Neuronal stem cell (in vitro differentiated cells): ENCODE results near the gene PICALM.

ENCODE experiments used
- DNase-seq: peaks from one replicate; pipeline ENCODE4 v3.0.0-alpha.2; 2013; ENCODE audit warnings: low spot score
- H2AFZ ChIP-seq: one replicate; pipeline ENCODE4 v1.6.1; 2013; ENCODE audit warnings: mild to moderate bottlenecking, low read length, inconsistent platforms
- H2AK5ac ChIP-seq: 2 replicates; pipeline ENCODE4 v1.6.1; 2013; ENCODE audit warnings: low read depth, mild to moderate bottlenecking, inconsistent platforms, low read length, moderate library complexity, mixed read lengths
- H2BK120ac ChIP-seq: 2 replicates; pipeline ENCODE4 v1.6.1; 2013; ENCODE audit warnings: low read depth, mild to moderate bottlenecking, inconsistent platforms, low read length, moderate library complexity, mixed read lengths
- H2BK12ac ChIP-seq: one replicate; pipeline ENCODE4 v1.6.1; 2013; ENCODE audit warnings: low read length, inconsistent platforms
- H2BK15ac ChIP-seq: 2 replicates; pipeline ENCODE4 v1.6.1; 2013; ENCODE audit warnings: mild to moderate bottlenecking, low read length, inconsistent platforms, mixed read lengths
- H2BK5ac ChIP-seq: one replicate; pipeline ENCODE4 v1.6.1; 2013; ENCODE audit warnings: inconsistent platforms, mild to moderate bottlenecking, low read length, moderate library complexity
- H3K14ac ChIP-seq: one replicate; pipeline ENCODE4 v1.6.1; 2013; ENCODE audit warnings: low read length, inconsistent platforms
- H3K18ac ChIP-seq: 2 replicates; pipeline ENCODE4 v1.6.1; 2013; ENCODE audit warnings: low read length, inconsistent platforms
- H3K23ac ChIP-seq: 2 replicates; pipeline ENCODE4 v1.6.1; 2013; ENCODE audit warnings: low read depth, mild to moderate bottlenecking, mixed read lengths, low read length, inconsistent platforms; ENCODE audit not compliant: poor library complexity
- H3K27ac ChIP-seq: replicated peaks from 3 replicates; pipeline ENCODE4 v1.5.1; 2013; ENCODE audit warnings: low read length, inconsistent platforms
- H3K27me3 ChIP-seq, 3 experiments: 2 replicates each; pipeline ENCODE4 v1.6.1; 2013; ENCODE audit warnings: low read length in 3 of 3, mild to moderate bottlenecking in 2 of 3, inconsistent platforms in 1 of 3, low read depth in 1 of 3, mixed read lengths in 1 of 3, moderate library complexity in 1 of 3; ENCODE audit not compliant: control insufficient read depth in 3 of 3, insufficient read depth in 3 of 3
- H3K36me3 ChIP-seq, 2 donors: replicated peaks in 1 of 2; 2 replicates each; pipeline ENCODE4 v1.6.1; 2013; ENCODE audit warnings: low read length in 2 of 2; ENCODE audit not compliant: control insufficient read depth in 2 of 2, insufficient read depth in 2 of 2
- H3K4ac ChIP-seq: 2 replicates; pipeline ENCODE4 v1.6.1; 2013; ENCODE audit warnings: inconsistent platforms, mild to moderate bottlenecking, low read length, moderate library complexity
- H3K4me1 ChIP-seq, 2 donors: 1 replicate in 1 of 2; 2 replicates in 1 of 2; pipeline ENCODE4 v1.6.1; 2013; ENCODE audit warnings: low read length in 2 of 2, low read depth in 1 of 2; ENCODE audit not compliant: control insufficient read depth in 2 of 2, insufficient read depth in 1 of 2
- H3K4me2 ChIP-seq: one replicate; pipeline ENCODE4 v1.6.1; 2013; ENCODE audit warnings: mild to moderate bottlenecking, low read length, inconsistent platforms; ENCODE audit not compliant: insufficient read depth, poor library complexity, severe bottlenecking
- H3K4me3 ChIP-seq, 2 donors: 2 replicates each; pipeline ENCODE4 v1.5.1; 2013; ENCODE audit warnings: low read length in 2 of 2, mild to moderate bottlenecking in 2 of 2, inconsistent platforms in 1 of 2, moderate library complexity in 1 of 2
- H3K79me1 ChIP-seq: one replicate; pipeline ENCODE4 v1.6.1; 2013; ENCODE audit warnings: low read depth, mild to moderate bottlenecking, inconsistent platforms, low read length, moderate library complexity
- H3K9ac ChIP-seq: one replicate; pipeline ENCODE4 v1.6.1; 2013; ENCODE audit warnings: mild to moderate bottlenecking, low read depth, low read length, inconsistent platforms; ENCODE audit not compliant: poor library complexity
- H3K9me3 ChIP-seq, 2 donors: replicated peaks in 1 of 2; 2 replicates each; pipeline versions ENCODE3 to v1.6.1; 2013; ENCODE audit warnings: low read length in 2 of 2, mild to moderate bottlenecking in 2 of 2, inconsistent platforms in 1 of 2, low read depth in 1 of 2, mixed read lengths in 1 of 2, moderate library complexity in 1 of 2; ENCODE audit not compliant: control insufficient read depth in 2 of 2, insufficient read depth in 1 of 2
- H4K8ac ChIP-seq: one replicate; pipeline ENCODE4 v1.6.1; 2013; ENCODE audit warnings: low read depth, mild to moderate bottlenecking, inconsistent platforms, low read length, moderate library complexity
- H4K91ac ChIP-seq: one replicate; pipeline ENCODE4 v1.6.1; 2013; ENCODE audit warnings: low read length, low read depth, mild to moderate bottlenecking, inconsistent platforms; ENCODE audit not compliant: poor library complexity
- WGBS, 2 donors: extraction: QIAGEN DNeasy Blood & Tissue Kit; methylation state at CpG; one replicate each; pipeline ENCODE4 v1.1.7; 2013; ENCODE audit warnings: missing lambda C conversion rate in 2 of 2, mixed read lengths in 1 of 2; ENCODE audit not compliant: insufficient read length in 2 of 2, insufficient replicate concordance in 1 of 2; ENCODE audit errors: extremely low coverage in 2 of 2; 5-methylcytosine and 5-hydroxymethylcytosine counted together

Gene PICALM

GRCh38 chr11:86061483-86062205 lies 7.2 kb downstream of the PICALM start:
- peaks cover 4% of the 10 kb centered on the region for H3K79me1 ChIP-seq
- WGBS, 2 donors = no CpG with 5 or more reads among the region's 11 CpGs
- no peak overlapping the region for H2BK15ac ChIP-seq
- H3K4ac ChIP-seq = no peak overlapping the region
- no peak overlapping the region for H2BK12ac ChIP-seq
- no peak overlapping the region for H2AK5ac ChIP-seq
- no peak overlapping the region for H2BK120ac ChIP-seq
- no peak for DNase-seq
- no peak overlapping the region for H4K8ac ChIP-seq
- no peak overlapping the region for H3K4me2 ChIP-seq
- H3K9me3 ChIP-seq = no peaks in the 10 kb centered on the region
- H3K4me1 ChIP-seq = peaks cover 0 to 3% of the 10 kb centered on the region in 2 donors
- H2AFZ ChIP-seq = no peak overlapping the region
- no peaks in the 10 kb centered on the region for H3K27me3 ChIP-seq
- H3K4me3 ChIP-seq = no peak overlapping the region
- no peak overlapping the region for H3K23ac ChIP-seq
- H3K18ac ChIP-seq = no peak overlapping the region
- no peak overlapping the region for H3K14ac ChIP-seq
- H3K36me3 ChIP-seq = no peaks in the 10 kb centered on the region
- no peak overlapping the region for H2BK5ac ChIP-seq
- no peak overlapping the region for H3K27ac ChIP-seq
- no peak overlapping the region for H3K9ac ChIP-seq
- H4K91ac ChIP-seq = no peak overlapping the region

- no peaks in the 10 kb centered on the region for H3K9me3 ChIP-seq
- H2BK5ac ChIP-seq = no peak overlapping the region
- H3K79me1 ChIP-seq = peaks cover 4% of the 10 kb centered on the region
- H4K91ac ChIP-seq = no peak overlapping the region
- H2AFZ ChIP-seq = no peak overlapping the region
- no peak overlapping the region for H3K4me2 ChIP-seq
- no peak for DNase-seq
- no peak overlapping the region for H3K4me3 ChIP-seq
- no peak overlapping the region for H3K18ac ChIP-seq
- no peak overlapping the region for H2BK12ac ChIP-seq
- peaks cover 0 to 3% of the 10 kb centered on the region in 2 donors for H3K36me3 ChIP-seq
- H2BK120ac ChIP-seq = no peak overlapping the region
- H3K4me1 ChIP-seq = no peaks in the 10 kb centered on the region
- H2BK15ac ChIP-seq = no peak overlapping the region
- no peak overlapping the region for H3K14ac ChIP-seq
- H3K4ac ChIP-seq = no peak overlapping the region
- H3K27ac ChIP-seq = no peak overlapping the region
- H3K23ac ChIP-seq = no peak overlapping the region
- H2AK5ac ChIP-seq = no peak overlapping the region
- H3K27me3 ChIP-seq = no peaks in the 10 kb centered on the region
- H4K8ac ChIP-seq = no peak overlapping the region
- H3K9ac ChIP-seq = no peak overlapping the region
These were observed 8.3 kb downstream of the PICALM start for GRCh38 chr11:86060544-86060943.

- Histone ChIP-seq H3K23ac (no peak overlapping the region), H3K4me1 (no peaks in the 10 kb centered on the region), H3K27ac (no peak overlapping the region), H4K91ac (no peak overlapping the region), H2BK120ac (no peak overlapping the region), H3K4me2 (no peak overlapping the region), H3K36me3 (peaks cover 0 to 3% of the 10 kb centered on the region in 2 donors), H3K79me1 (peaks cover 4% of the 10 kb centered on the region), H2BK5ac (no peak overlapping the region), H2BK15ac (no peak overlapping the region), H3K27me3 (no peaks in the 10 kb centered on the region), H3K14ac (no peak overlapping the region), H3K18ac (no peak overlapping the region), H3K4me3 (no peak overlapping the region), H3K4ac (no peak overlapping the region), H2AK5ac (no peak overlapping the region), H2AFZ (no peak overlapping the region), H3K9me3 (no peaks in the 10 kb centered on the region), H3K9ac (no peak overlapping the region), H4K8ac (no peak overlapping the region), H2BK12ac (no peak overlapping the region)
- DNase-seq = no peak
These were observed 10.5 kb downstream of the PICALM start for GRCh38 chr11:86058360-86058759.

GRCh38 chr11:86056351-86056854 lies 12.5 kb downstream of the PICALM start:
- Histone ChIP-seq H3K14ac (no peak overlapping the region), H3K9me3 (peaks cover 0 to 4% of the 10 kb centered on the region in 2 donors), H2BK15ac (no peak overlapping the region), H2BK12ac (no peak overlapping the region), H3K23ac (no peak overlapping the region), H2AFZ (no peak overlapping the region), H3K4me1 (no peaks in the 10 kb centered on the region), H3K9ac (no peak overlapping the region), H2BK120ac (no peak overlapping the region), H3K36me3 (peaks cover 0 to 3% of the 10 kb centered on the region in 2 donors), H4K91ac (no peak overlapping the region), H3K4me2 (no peak overlapping the region), H4K8ac (no peak overlapping the region), H2BK5ac (no peak overlapping the region), H2AK5ac (no peak overlapping the region), H3K27me3 (no peaks in the 10 kb centered on the region), H3K4ac (no peak overlapping the region), H3K4me3 (no peak overlapping the region), H3K27ac (no peak overlapping the region), H3K18ac (no peak overlapping the region), H3K79me1 (peaks cover 2% of the 10 kb centered on the region)
- no CpG with 5 or more reads among the region's 1 CpG for WGBS, 2 donors
- no peak for DNase-seq
